DND-41 (cell line): ENCODE measurements around the gene F8.
"Not testable (repeated sequence)": the region's sequence is repeated elsewhere in the genome, so short reads cannot be mapped to it uniquely, and the experiment has no call there.

Experiments
- ATAC-seq: fragments of 200-7000 bp; cut with Tn5 transposase; 3 replicates; pipeline ENCODE4 v1.9.1; 2021; ENCODE audit warnings: low read depth; ENCODE audit not compliant: insufficient read depth
- DNase-seq: peaks from one replicate; pipeline ENCODE4 v3.0.0-alpha.2; 2020
- H2AFZ ChIP-seq: 2 replicates; pipeline ENCODE4 v1.6.0; 2012; ENCODE audit warnings: low read depth, low read length
- H3K27ac ChIP-seq: 2 replicates; pipeline ENCODE4 v1.5.1; 2012; ENCODE audit warnings: low read length, inconsistent platforms
- H3K27me3 ChIP-seq: fragments of 200-600 bp; sonication (generic); 2 replicates; pipeline ENCODE4 v1.6.0; 2012; ENCODE audit warnings: low read length, mild to moderate bottlenecking, inconsistent platforms; ENCODE audit not compliant: insufficient read depth, poor library complexity
- H3K36me3 ChIP-seq: 2 replicates; pipeline ENCODE4 v1.5.1; 2012; ENCODE audit warnings: low read length, inconsistent platforms; ENCODE audit not compliant: insufficient read depth
- H3K4me1 ChIP-seq: 2 replicates; pipeline ENCODE4 v1.5.1; 2012; ENCODE audit warnings: mild to moderate bottlenecking, low read length; ENCODE audit not compliant: insufficient read depth
- H3K4me2 ChIP-seq: 2 replicates; pipeline ENCODE4 v1.6.0; 2012; ENCODE audit warnings: mild to moderate bottlenecking, moderate library complexity, low read length, inconsistent platforms; ENCODE audit not compliant: insufficient read depth
- H3K4me3 ChIP-seq, 2 experiments: fragments of 200-600 bp in 1 of 2; shearing (Covaris generic) in 1 of 2; 2 replicates each; pipeline ENCODE4 v1.5.1; 2012 to 2016; ENCODE audit warnings: inconsistent platforms in 2 of 2, low read length in 2 of 2, mild to moderate bottlenecking in 2 of 2, low read depth in 1 of 2, moderate library complexity in 1 of 2
- H3K79me2 ChIP-seq: 2 replicates; pipeline ENCODE4 v1.6.0; 2012; ENCODE audit warnings: low read length, inconsistent platforms; ENCODE audit not compliant: insufficient read depth
- H3K9ac ChIP-seq: 2 replicates; pipeline ENCODE4 v1.6.0; 2012; ENCODE audit warnings: low read depth, mild to moderate bottlenecking, inconsistent platforms, low read length, moderate library complexity
- H3K9me3 ChIP-seq: 2 replicates; pipeline ENCODE4 v1.5.1; 2012; ENCODE audit warnings: low read length, moderate library complexity, mild to moderate bottlenecking, inconsistent platforms; ENCODE audit not compliant: insufficient read depth, severe bottlenecking
- H4K20me1 ChIP-seq: 2 replicates; pipeline ENCODE4 v1.6.0; 2012; ENCODE audit warnings: low read length; ENCODE audit not compliant: insufficient read depth
- EZH2 ChIP-seq: IDR thresholded peaks from 3 replicates; pipeline ENCODE4 v1.6.1; 2012; ENCODE audit warnings: borderline replicate concordance, low read depth, mild to moderate bottlenecking, moderate library complexity, low read length, inconsistent platforms; ENCODE audit not compliant: severe bottlenecking
- TF ChIP-seq, protein P1 (sequence below): IDR thresholded peaks from 2 replicates; pipeline ENCODE4 v1.5.1; 2012; ENCODE audit warnings: borderline replicate concordance, low read length, moderate library complexity, mild to moderate bottlenecking; ENCODE audit not compliant: poor library complexity, severe bottlenecking; ENCODE audit errors: extremely low read depth

The F8 gene

GRCh38 chrX:154979629-154980028, 42.9 kb downstream of the F8 start:
- H3K4me3 ChIP-seq = no peak overlapping the region
- TF ChIP-seq EZH2 = no peak
- TF ChIP-seq, protein P1, sequence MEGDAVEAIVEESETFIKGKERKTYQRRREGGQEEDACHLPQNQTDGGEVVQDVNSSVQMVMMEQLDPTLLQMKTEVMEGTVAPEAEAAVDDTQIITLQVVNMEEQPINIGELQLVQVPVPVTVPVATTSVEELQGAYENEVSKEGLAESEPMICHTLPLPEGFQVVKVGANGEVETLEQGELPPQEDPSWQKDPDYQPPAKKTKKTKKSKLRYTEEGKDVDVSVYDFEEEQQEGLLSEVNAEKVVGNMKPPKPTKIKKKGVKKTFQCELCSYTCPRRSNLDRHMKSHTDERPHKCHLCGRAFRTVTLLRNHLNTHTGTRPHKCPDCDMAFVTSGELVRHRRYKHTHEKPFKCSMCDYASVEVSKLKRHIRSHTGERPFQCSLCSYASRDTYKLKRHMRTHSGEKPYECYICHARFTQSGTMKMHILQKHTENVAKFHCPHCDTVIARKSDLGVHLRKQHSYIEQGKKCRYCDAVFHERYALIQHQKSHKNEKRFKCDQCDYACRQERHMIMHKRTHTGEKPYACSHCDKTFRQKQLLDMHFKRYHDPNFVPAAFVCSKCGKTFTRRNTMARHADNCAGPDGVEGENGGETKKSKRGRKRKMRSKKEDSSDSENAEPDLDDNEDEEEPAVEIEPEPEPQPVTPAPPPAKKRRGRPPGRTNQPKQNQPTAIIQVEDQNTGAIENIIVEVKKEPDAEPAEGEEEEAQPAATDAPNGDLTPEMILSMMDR = no peak

DNA sequence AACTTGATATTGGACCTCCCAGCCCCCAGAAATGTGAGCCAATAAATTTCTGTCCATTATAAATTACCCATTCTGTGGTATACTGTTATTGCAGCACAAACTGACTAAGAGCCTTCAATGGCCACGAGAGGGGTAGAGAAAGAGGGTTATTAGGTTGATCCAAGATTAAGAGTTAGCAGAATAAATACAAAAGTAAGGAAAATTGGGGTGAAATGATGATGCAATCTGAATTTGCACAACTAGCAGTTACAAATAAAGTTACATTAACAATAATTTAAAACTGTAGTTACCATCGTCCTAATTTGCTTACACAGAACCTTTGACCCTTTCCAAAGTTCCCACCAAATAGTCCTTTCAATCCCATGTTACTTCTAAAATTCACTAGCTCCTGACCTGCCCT, 54.2 kb downstream of the F8 start:
- H3K4me1 ChIP-seq = no peaks in the 10 kb centered on the region
- no peak overlapping the region for H3K4me3 ChIP-seq
- H3K27ac ChIP-seq = no peak overlapping the region
- H4K20me1 ChIP-seq = no peaks in the 10 kb centered on the region
- no peak overlapping the region for H3K9ac ChIP-seq
- TF ChIP-seq EZH2 = no peak
- TF ChIP-seq, protein P1 = no peak
- H3K27me3 ChIP-seq = no peaks in the 10 kb centered on the region
- ATAC-seq = no peak
- no peak for DNase-seq
- no peak overlapping the region for H2AFZ ChIP-seq
- no peak overlapping the region for H3K4me2 ChIP-seq
- H3K36me3 ChIP-seq = no peaks in the 10 kb centered on the region
- H3K79me2 ChIP-seq = no peaks in the 10 kb centered on the region
- H3K9me3 ChIP-seq = no peaks in the 10 kb centered on the region

More at GRCh38 chrX:154979629-154980028, 42.9 kb downstream of the F8 start:
- no peaks in the 10 kb centered on the region for H3K36me3 ChIP-seq
- no peaks in the 10 kb centered on the region for H3K79me2 ChIP-seq
- 0 out of 2 replicates have a peak overlapping the region, but pooled peaks have one; percentile 92 for H2AFZ ChIP-seq
- H3K27me3 ChIP-seq = no peaks in the 10 kb centered on the region
- ATAC-seq (no peak), DNase-seq (no peak)
- H3K9me3 ChIP-seq = no peaks in the 10 kb centered on the region
- H3K27ac ChIP-seq = no peak overlapping the region
- H3K9ac ChIP-seq = no peak overlapping the region
- no peak overlapping the region for H3K4me2 ChIP-seq
- H3K4me1 ChIP-seq = peaks cover 11% of the 10 kb centered on the region
- H4K20me1 ChIP-seq = no peaks in the 10 kb centered on the region

- ATAC-seq (no peak), DNase-seq (no peak)
- Histone ChIP-seq H3K9me3 (no peaks in the 10 kb centered on the region), H3K27ac (no peak overlapping the region), H3K27me3 (no peaks in the 10 kb centered on the region), H3K9ac (no peak overlapping the region), H3K36me3 (no peaks in the 10 kb centered on the region), H2AFZ (no peak overlapping the region), H3K4me1 (no peaks in the 10 kb centered on the region), H3K79me2 (no peaks in the 10 kb centered on the region), H3K4me3 (no peak overlapping the region), H3K4me2 (no peak overlapping the region), H4K20me1 (no peaks in the 10 kb centered on the region)
- no peak for TF ChIP-seq EZH2
- TF ChIP-seq, protein P1 = no peak
These were observed 54.9 kb downstream of the F8 start for GRCh38 chrX:154967603-154968002.

DNA sequence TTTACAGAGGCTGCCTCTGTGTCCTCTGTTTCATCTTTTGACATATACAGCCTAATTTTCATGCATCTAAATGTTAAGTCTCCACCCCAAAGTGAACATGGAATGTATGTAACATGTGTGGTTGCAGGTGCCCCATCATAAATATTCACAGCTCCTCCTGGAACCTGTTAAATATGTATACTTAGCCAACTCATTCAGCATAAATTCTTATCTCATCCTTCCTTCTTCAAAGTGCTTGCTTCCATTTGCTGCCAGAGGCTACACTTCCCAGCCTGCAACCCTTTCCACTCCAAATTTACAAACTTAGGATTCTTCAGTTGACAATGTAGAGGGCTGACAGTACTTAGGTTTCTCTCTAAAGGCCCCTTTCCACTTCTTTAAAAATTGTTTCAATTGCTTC, 60.6 kb downstream of the F8 start:
- no peak for DNase-seq
- H2AFZ ChIP-seq = no peak overlapping the region
- no peak for TF ChIP-seq EZH2
- TF ChIP-seq, protein P1 = no peak

DNA sequence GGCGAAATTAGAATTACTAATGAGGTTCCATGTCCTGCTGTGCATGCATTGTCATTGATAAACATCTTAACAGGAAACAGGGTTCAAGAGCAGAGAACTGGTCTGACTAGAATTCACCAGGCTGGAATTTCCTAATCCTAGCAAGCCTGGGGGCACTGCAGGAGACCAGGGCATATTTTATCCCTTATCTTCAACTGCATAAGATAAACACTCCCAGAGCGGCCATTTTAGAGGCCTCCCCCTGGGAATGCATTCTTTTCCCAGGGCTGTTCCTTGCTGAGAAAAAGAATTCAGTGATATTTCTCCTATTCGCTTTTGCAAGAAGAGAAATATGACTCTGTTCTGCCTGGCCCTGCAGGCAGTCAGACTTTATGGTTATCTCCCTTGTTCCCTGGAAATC, 66.7 kb downstream of the F8 start:
- not testable (repeated sequence) for H3K27me3 ChIP-seq, H3K79me2 ChIP-seq, H4K20me1 ChIP-seq, H3K4me2 ChIP-seq, H3K9ac ChIP-seq, H3K27ac ChIP-seq, H3K36me3 ChIP-seq, H3K4me3 ChIP-seq, DNase-seq, ATAC-seq, H2AFZ ChIP-seq, H3K9me3 ChIP-seq, H3K4me1 ChIP-seq

More for the DNA sequence above, 60.6 kb downstream of the F8 start:
- no peak overlapping the region for H3K4me2 ChIP-seq
- no peak overlapping the region for H3K4me3 ChIP-seq
- no peaks in the 10 kb centered on the region for H3K36me3 ChIP-seq
- H3K9ac ChIP-seq = no peak overlapping the region
- no peak for ATAC-seq
- H3K4me1 ChIP-seq = no peaks in the 10 kb centered on the region
- no peaks in the 10 kb centered on the region for H3K9me3 ChIP-seq
- H3K27me3 ChIP-seq = no peaks in the 10 kb centered on the region
- H3K27ac ChIP-seq = no peak overlapping the region
- H3K79me2 ChIP-seq = no peaks in the 10 kb centered on the region
- H4K20me1 ChIP-seq = no peaks in the 10 kb centered on the region
